K562 (cell line): ENCODE results near the gene RPS6KA2. TPM values are rescaled to one million over a fixed set of nuclear protein-coding genes. Genes with fewer than 3 reads are reported as not detected.
"Not testable (repeated sequence)": the region's sequence is repeated elsewhere in the genome, so short reads cannot be mapped to it uniquely, and the experiment has no call there.

ENCODE experiments used
- ATAC-seq: fragments of 200-7000 bp; cut with Tn5 transposase; 3 replicates; pipeline ENCODE4 v1.9.1; 2020; ENCODE audit warnings: moderate library complexity
- BruUV-seq: library from RNA; stranded (reverse); fragments of 400-500 nt; replicated peaks from 2 replicates; lab custom pipeline; 2021; lab: Mats Ljungman, UMichigan
- CTCF ChIA-PET: fragments of 300-600 bp; formaldehyde crosslinking; extraction: SDS; loops from one replicate; lab custom pipeline; 2021; ENCODE audit warnings: low intra/inter-chr PET ratio; lab: Yijun Ruan, JAX
- POLR2A ChIA-PET: fragments of 300-600, 350-650 bp; sonication (Branson Sonifier 250); formaldehyde crosslinking; extraction: SDS; loops from one replicate; lab custom pipeline; 2021; ENCODE audit warnings: antibody characterized with exemption, inconsistent platforms; lab: Yijun Ruan, JAX
- DNase-seq, 4 experiments: peaks; one replicate each; pipeline versions ENCODE4 v3.0.0 to v3.0.0-alpha.2; 2011 to 2018; ENCODE audit warnings: low spot score in 3 of 4, mixed read lengths in 3 of 4; ENCODE audit errors: extremely low read depth in 1 of 4
- FAIRE-seq: peaks from 2 replicates; lab custom pipeline; 2011; peaks lifted over from hg19 to GRCh38; lab: Jason Lieb, UNC
- H2AFZ ChIP-seq: 2 replicates; pipeline ENCODE4 v1.6.0; 2011; ENCODE audit warnings: low read depth, low read length, control low read depth, inconsistent platforms
- H3K27ac ChIP-seq: fragments of 200-600 bp; 3 replicates; pipeline ENCODE4 v1.8.0; 2011; ENCODE audit warnings: low read depth, mild to moderate bottlenecking, control low read depth, inconsistent platforms, low read length, moderate library complexity, mixed read lengths; ENCODE audit errors: extremely low read depth
- H3K27me3 ChIP-seq, 2 experiments: fragments of 300-600 bp in 1 of 2; 2 replicates in 1 of 2; 3 replicates in 1 of 2; pipeline versions ENCODE4 v1.6.0 to v1.8.0; 2011; ENCODE audit warnings: inconsistent platforms in 2 of 2, low read length in 2 of 2, mild to moderate bottlenecking in 1 of 2, mixed read lengths in 1 of 2, moderate library complexity in 1 of 2; ENCODE audit not compliant: control insufficient read depth in 2 of 2, insufficient read depth in 2 of 2
- H3K36me3 ChIP-seq: fragments of 300-600 bp; 3 replicates; pipeline ENCODE4 v1.8.0; 2011; ENCODE audit warnings: mild to moderate bottlenecking, low read length, inconsistent platforms; ENCODE audit not compliant: control insufficient read depth, insufficient read depth
- H3K4me1 ChIP-seq, 2 experiments: fragments of 200-600 bp in 1 of 2; replicated peaks in 1 of 2; 2 replicates in 1 of 2; 3 replicates in 1 of 2; pipeline versions ENCODE4 v1.5.1 to v1.8.0; 2011; ENCODE audit warnings: inconsistent platforms in 2 of 2, low read length in 2 of 2, mild to moderate bottlenecking in 1 of 2, mixed read lengths in 1 of 2, moderate library complexity in 1 of 2; ENCODE audit not compliant: control insufficient read depth in 2 of 2, insufficient read depth in 2 of 2
- H3K4me2 ChIP-seq: 2 replicates; pipeline ENCODE4 v1.6.1; 2011; ENCODE audit warnings: low read length, control low read depth, inconsistent platforms, mixed read lengths; ENCODE audit not compliant: insufficient read depth
- H3K4me3 ChIP-seq: fragments of 200-600 bp; sonication (generic), shearing (Covaris generic); 2 replicates; pipeline ENCODE4 v1.5.1; 2016; ENCODE audit warnings: control low read depth, inconsistent platforms
- H3K79me2 ChIP-seq: fragments of 200-600 bp; 3 replicates; pipeline ENCODE4 v1.8.0; 2011; ENCODE audit warnings: low read length, inconsistent platforms; ENCODE audit not compliant: control insufficient read depth, insufficient read depth
- H3K9ac ChIP-seq, 2 experiments: 2 replicates each; pipeline versions ENCODE4 v1.6.0 to v1.6.1; 2011; ENCODE audit warnings: low read depth in 2 of 2, low read length in 2 of 2, control low read depth in 1 of 2, inconsistent platforms in 1 of 2, mild to moderate bottlenecking in 1 of 2, mixed read lengths in 1 of 2; ENCODE audit not compliant: insufficient read depth in 1 of 2
- H3K9me1 ChIP-seq: one replicate; pipeline ENCODE4 v1.6.0; 2011; ENCODE audit warnings: inconsistent platforms, mild to moderate bottlenecking, low read length, moderate library complexity; ENCODE audit not compliant: control insufficient read depth, insufficient read depth
- H3K9me3 ChIP-seq: replicated peaks from 2 replicates; pipeline ENCODE4 v1.5.1; 2011; ENCODE audit warnings: low read depth, low read length, inconsistent platforms; ENCODE audit not compliant: control insufficient read depth, insufficient read depth
- H4K20me1 ChIP-seq: replicated peaks from 2 replicates; pipeline ENCODE4 v1.6.1; 2011; ENCODE audit warnings: low read length, inconsistent platforms, mixed read lengths; ENCODE audit not compliant: control insufficient read depth, insufficient read depth
- CEBPB ChIP-seq: fragments of 450-650 bp; IDR thresholded peaks from 2 replicates; pipeline ENCODE4 v1.6.1; 2016; ENCODE audit warnings: missing genetic modification characterization, missing compliant biosample characterization
- DACH1 ChIP-seq: fragments of 450-650 bp; IDR thresholded peaks from 2 replicates; pipeline ENCODE4 v1.6.1; 2018; ENCODE audit not compliant: partially characterized antibody
- FOXA1 ChIP-seq: fragments of 450-650 bp; IDR thresholded peaks from 2 replicates; pipeline ENCODE4 v1.6.1; 2016; ENCODE audit warnings: mild to moderate bottlenecking, borderline replicate concordance
- GATA2 ChIP-seq: sonication (generic); formaldehyde crosslinking; IDR thresholded peaks from 2 replicates; pipeline ENCODE4 v1.4.0; 2020; ENCODE audit warnings: mild to moderate bottlenecking, missing genetic modification reagents
- KLF1 ChIP-seq: fragments of 450-650 bp; IDR thresholded peaks from 2 replicates; pipeline ENCODE4 v1.6.1; 2016; ENCODE audit warnings: missing genetic modification characterization, missing compliant biosample characterization
- NFYB ChIP-seq: IDR thresholded peaks from 2 replicates; pipeline ENCODE4 v1.6.1; 2011; ENCODE audit warnings: mild to moderate bottlenecking, moderate library complexity; ENCODE audit not compliant: insufficient read length; ENCODE audit errors: extremely low read depth
- NR2C1 ChIP-seq, 2 experiments: fragments of 450-650 bp; IDR thresholded peaks; 2 replicates each; pipeline ENCODE4 v1.6.1; 2017; ENCODE audit warnings: mild to moderate bottlenecking in 2 of 2, antibody characterized with exemption in 1 of 2, inconsistent platforms in 1 of 2, missing compliant biosample characterization in 1 of 2, missing genetic modification characterization in 1 of 2
- NUFIP1 ChIP-seq: fragments of 450-650 bp; IDR thresholded peaks from 2 replicates; pipeline ENCODE4 v1.6.1; 2018; ENCODE audit not compliant: partially characterized antibody
- RBBP5 ChIP-seq: fragments of 200-600 bp; sonication (generic); IDR thresholded peaks from 2 replicates; pipeline ENCODE4 v1.6.1; 2012; ENCODE audit warnings: borderline replicate concordance, mild to moderate bottlenecking, low read length, control low read depth, inconsistent platforms; ENCODE audit not compliant: insufficient read depth, poor library complexity, severe bottlenecking
- RFX1 ChIP-seq: fragments of 450-650 bp; IDR thresholded peaks from 2 replicates; pipeline ENCODE4 v1.6.1; 2016; ENCODE audit warnings: mild to moderate bottlenecking, moderate library complexity
- TEAD2 ChIP-seq: fragments of 450-650 bp; IDR thresholded peaks from 2 replicates; pipeline ENCODE4 v1.6.1; 2016; ENCODE audit warnings: missing genetic modification characterization, control low read depth, missing compliant biosample characterization
- ZNF57 ChIP-seq: fragments of 450-650 bp; formaldehyde crosslinking; IDR thresholded peaks from 2 replicates; pipeline ENCODE4 v1.4.0; 2020; ENCODE audit warnings: mild to moderate bottlenecking, moderate library complexity
- WGBS: fragments of 100-300 bp; shearing (Covaris generic); methylation state at CpG from one replicate; pipeline ENCODE4 v1.1.6; 2016; ENCODE audit warnings: low coverage, mixed read lengths; ENCODE audit not compliant: insufficient coverage; ENCODE audit errors: missing lambda C conversion rate; 5-methylcytosine and 5-hydroxymethylcytosine counted together
- in situ Hi-C: fragments of 300-500 bp; cut with MboI; formaldehyde crosslinking; loops from 4 replicates; pipeline ENCODE4 v1.15.0; 2018; ENCODE audit warnings: inconsistent platforms, mixed read lengths
- intact Hi-C: fragments of 100-400 bp; cut with micrococcal nuclease; formaldehyde crosslinking; loops from 2 replicates; pipeline ENCODE4 v1.14.2; 2022
- polyA plus RNA-seq, 8 experiments: library from polyadenylated mRNA; depleted of rRNA in 4 of 8; stranded (reverse) in 5 of 8; unstranded in 3 of 8; fragments of >200 nt; fragmentation: Nextera tagmentation in 2 of 8; fragmentation: Illumina TruSeq in 1 of 8; extraction: Ambion mirVana in 2 of 8; extraction: Trizol in 1 of 8; gene quantifications; 2 replicates each; pipeline versions ENCODE4 v1.2.1 to v1.2.3, GENCODE V29; 2011 to 2014; ENCODE audit warnings: inconsistent platforms in 1 of 8, missing spikeins in 1 of 8
- total RNA-seq, 7 experiments: library from RNA; depleted of rRNA in 6 of 7; stranded (reverse); fragments of >200 nt in 6 of 7; fragmentation: Illumina TruSeq in 2 of 7; extraction: Trizol in 2 of 7; gene quantifications; 2 replicates each; pipeline versions ENCODE4 v1.2.1 to v1.2.3, GENCODE V29; 2011 to 2021; ENCODE audit warnings: low replicate concordance in 1 of 7
- TF ChIP-seq, protein P1 (sequence below): IDR thresholded peaks from 2 replicates; pipeline ENCODE4 v1.6.1; 2011; ENCODE audit not compliant: insufficient read length; ENCODE audit errors: extremely low read depth
- TF ChIP-seq, protein P2 (sequence below): sonication (generic); formaldehyde crosslinking; IDR thresholded peaks from 2 replicates; pipeline ENCODE4 v1.5.0; 2020; ENCODE audit warnings: missing genetic modification reagents

The RPS6KA2 gene
- total and polyA plus RNA-seq, 9 of the 15 experiments (the other 6 are each of a cell fraction or from before 2014, with no cell fraction given): 0.29 to 1.00 (median 0.53) TPM

DNA sequence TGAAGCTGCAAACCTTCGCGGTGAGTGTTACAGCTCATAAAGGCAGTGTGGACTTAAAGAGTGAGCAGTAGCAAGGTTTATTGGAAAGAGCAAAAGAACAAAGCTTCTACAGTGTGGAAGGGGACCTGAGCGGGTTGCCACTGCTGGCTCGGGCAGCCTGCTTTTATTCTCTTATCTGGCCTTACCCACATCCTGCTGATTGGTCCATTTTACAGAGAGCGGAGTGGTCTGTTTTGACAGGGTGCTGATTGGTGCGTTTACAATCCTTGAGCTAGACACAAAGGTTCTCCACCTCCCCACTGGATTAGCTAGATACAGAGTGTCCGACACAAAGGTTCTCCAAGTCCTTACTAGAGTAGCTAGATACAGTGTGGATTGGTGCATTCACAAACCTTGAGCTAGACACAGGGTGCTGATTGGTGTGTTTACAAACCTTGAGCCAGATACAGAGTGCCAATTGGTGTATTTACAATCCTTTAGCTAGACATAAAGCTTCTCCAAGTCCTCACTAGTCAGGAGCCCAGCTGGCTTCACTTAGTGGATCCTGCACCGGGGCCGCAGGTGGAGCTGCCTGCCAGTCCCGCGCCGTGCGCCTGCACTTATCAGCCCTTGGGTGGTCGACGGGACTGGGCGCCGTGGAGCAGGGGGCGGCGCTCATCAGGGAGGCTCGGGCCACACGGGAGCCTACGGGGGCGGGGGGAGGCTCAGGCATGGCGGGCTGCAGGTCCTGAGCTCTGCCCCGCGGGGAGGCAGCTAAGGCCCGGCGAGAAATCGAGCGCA, 234.1 kb downstream of the RPS6KA2 start:
- POLR2A ChIA-PET: interaction anchor here (0.6 to 1.0 kb wide), 6 partner anchors 12 to 252 kb away, joined by 3 to 5 read pairs (median 4); no protein-coding TSS in a partner anchor

DNA sequence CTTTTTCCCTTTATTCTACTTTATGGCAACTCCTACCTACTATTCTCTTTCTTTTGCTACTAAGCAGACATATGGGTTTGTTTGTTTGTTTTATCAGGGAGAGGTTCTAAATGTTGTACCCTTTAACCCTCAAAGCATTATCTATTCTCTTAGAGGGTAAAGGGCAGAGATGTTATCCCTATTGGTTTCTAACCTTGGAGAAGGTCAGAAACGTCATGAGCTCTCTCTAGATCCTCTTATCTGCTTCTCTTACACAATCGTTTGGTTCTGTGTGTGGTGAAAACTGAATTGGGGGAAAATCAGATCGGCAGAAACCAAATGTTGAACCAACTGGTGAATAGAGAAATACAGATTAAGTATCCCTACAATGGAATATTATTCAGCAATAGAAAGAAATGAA, 237.9 kb downstream of the RPS6KA2 start:
- 0% methylated on average over 3 of the region's 3 CpGs for WGBS
- Histone ChIP-seq H4K20me1 (no peaks in the 10 kb centered on the region), H3K36me3 (no peaks in the 10 kb centered on the region), H3K4me3 (no peak overlapping the region), H3K4me1 (peaks cover 0 to 9% of the 10 kb centered on the region in 2 experiments; a peak in 1 of 5 replicates), H3K79me2 (no peaks in the 10 kb centered on the region; the same call in 2 of the 3 replicates), H2AFZ (no peak overlapping the region), H3K27me3 (peaks cover 20 to 38% of the 10 kb centered on the region in 2 experiments), H3K9me3 (no peaks in the 10 kb centered on the region), H3K9me1 (no peaks in the 10 kb centered on the region), H3K9ac (no peak overlapping the region), H3K27ac (no peak overlapping the region), H3K4me2 (no peak overlapping the region)
- ChIA-PET CTCF (no interaction called here), POLR2A (no interaction called here)
- intact Hi-C loops (no loop called here), in situ Hi-C loops (loop anchor here (5.0 kb wide), 1 partner anchor 117 kb away; no protein-coding TSS in a partner anchor)
- FAIRE-seq (no peak), DNase-seq (no peak), ATAC-seq (no peak)
- no TSS peak for BruUV-seq
- TF ChIP-seq RBBP5 (no peak), NUFIP1 (no peak), ZNF57 (CRISPR knock-in tag) (no peak), TEAD2 (no peak), CEBPB (tag) (peak; percentile 25; the same call in 1 of the 2 replicates), NR2C1 (IDR thresholded peaks at IDR 0.05) (no peak), NR2C1 (tag; IDR thresholded peaks at IDR 0.05) (peak; percentile 64; the same call in 1 of the 2 replicates), DACH1 (no peak), FOXA1 (no peak), GATA2 (CRISPR knock-in tag) (no peak), KLF1 (tag) (no peak), RFX1 (no peak)
- TF ChIP-seq, protein P1, sequence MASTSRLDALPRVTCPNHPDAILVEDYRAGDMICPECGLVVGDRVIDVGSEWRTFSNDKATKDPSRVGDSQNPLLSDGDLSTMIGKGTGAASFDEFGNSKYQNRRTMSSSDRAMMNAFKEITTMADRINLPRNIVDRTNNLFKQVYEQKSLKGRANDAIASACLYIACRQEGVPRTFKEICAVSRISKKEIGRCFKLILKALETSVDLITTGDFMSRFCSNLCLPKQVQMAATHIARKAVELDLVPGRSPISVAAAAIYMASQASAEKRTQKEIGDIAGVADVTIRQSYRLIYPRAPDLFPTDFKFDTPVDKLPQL: no peak
- TF ChIP-seq, protein P2, sequence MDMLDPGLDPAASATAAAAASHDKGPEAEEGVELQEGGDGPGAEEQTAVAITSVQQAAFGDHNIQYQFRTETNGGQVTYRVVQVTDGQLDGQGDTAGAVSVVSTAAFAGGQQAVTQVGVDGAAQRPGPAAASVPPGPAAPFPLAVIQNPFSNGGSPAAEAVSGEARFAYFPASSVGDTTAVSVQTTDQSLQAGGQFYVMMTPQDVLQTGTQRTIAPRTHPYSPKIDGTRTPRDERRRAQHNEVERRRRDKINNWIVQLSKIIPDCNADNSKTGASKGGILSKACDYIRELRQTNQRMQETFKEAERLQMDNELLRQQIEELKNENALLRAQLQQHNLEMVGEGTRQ: no peak

More for the DNA sequence above, 234.1 kb downstream of the RPS6KA2 start:
- in situ Hi-C loops, H2AFZ ChIP-seq, H3K4me2 ChIP-seq, H3K79me2 ChIP-seq, H3K9me3 ChIP-seq, H3K36me3 ChIP-seq, intact Hi-C loops, H3K4me3 ChIP-seq, H3K4me1 ChIP-seq, H3K27ac ChIP-seq, BruUV-seq, CTCF ChIA-PET, H3K9me1 ChIP-seq, ATAC-seq, H4K20me1 ChIP-seq, FAIRE-seq, H3K9ac ChIP-seq, DNase-seq: not testable (repeated sequence)
- TF ChIP-seq NFYB: peak; percentile 44
- 41% methylated on average over 18 of the region's 30 CpGs for WGBS
- peaks cover 38 to 73% of the 10 kb centered on the region in 2 experiments for H3K27me3 ChIP-seq
